ENCODE data around the gene IFITM1. TPM values are rescaled to one million over a fixed set of nuclear protein-coding genes. Genes with fewer than 3 reads are reported as not detected.
A peak's percentile ranks its signal among the peaks of the same experiment; 100 is the strongest.

Gene IFITM1
- total RNA-seq, 1 donor from 2014 or later, result 125 TPM

- intact Hi-C loops (cut with DNase I), result no loop called here
- ATAC-seq (no peak), DNase-seq (ENCODE audit: missing footprints) (peak; percentile 75)
Observed at GRCh38 chr11:291281-292210, 22.3 kb upstream of the IFITM1 start.

DNA sequence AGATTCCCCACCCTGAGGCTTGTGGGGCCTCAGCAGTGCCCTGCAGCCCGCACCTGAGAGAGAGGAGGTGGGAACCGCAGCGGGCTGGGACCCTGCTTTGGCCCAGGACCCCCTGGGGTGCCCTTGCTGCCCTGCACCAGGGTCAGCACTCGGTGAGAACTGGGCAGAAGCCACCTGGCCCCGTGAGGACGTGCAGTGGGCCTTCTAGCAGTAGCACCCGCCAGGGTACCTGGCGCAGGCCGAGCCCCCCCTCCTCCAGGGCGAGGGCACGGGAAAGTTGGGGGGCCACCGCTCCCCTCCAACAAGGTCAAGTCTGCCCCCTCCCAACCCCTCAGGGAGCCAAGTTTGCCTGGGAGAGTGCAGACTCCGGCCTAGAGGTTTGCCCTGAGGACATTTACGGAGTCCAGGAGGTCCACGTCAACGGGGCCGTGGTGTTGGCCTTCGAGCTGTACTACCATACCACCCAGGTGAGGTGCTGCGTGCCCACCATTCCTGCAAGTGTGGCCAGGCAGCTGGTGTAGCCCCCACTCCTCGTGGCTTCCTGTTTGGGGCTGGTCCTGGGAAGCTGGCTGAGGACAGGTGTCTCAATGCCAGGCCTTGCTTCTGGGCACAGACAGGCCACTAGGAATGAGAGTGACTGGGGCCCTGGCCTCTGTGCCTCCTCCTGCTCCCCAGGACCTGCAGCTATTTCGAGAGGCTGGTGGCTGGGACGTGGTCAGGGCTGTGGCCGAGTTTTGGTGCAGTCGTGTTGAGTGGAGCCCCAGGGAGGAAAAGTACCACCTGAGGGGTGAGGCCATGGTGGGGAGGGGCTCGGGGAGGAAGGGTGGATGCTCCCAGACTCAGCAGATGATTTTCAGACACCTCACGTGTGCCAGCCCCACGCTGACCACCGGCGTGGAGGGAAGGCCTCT is 21.4 kb upstream of the IFITM1 start:
- no peak for ATAC-seq
- peak; percentile 69 for DNase-seq (ENCODE audit: missing footprints)
- intact Hi-C loops (cut with DNase I), result no loop called here

DNA sequence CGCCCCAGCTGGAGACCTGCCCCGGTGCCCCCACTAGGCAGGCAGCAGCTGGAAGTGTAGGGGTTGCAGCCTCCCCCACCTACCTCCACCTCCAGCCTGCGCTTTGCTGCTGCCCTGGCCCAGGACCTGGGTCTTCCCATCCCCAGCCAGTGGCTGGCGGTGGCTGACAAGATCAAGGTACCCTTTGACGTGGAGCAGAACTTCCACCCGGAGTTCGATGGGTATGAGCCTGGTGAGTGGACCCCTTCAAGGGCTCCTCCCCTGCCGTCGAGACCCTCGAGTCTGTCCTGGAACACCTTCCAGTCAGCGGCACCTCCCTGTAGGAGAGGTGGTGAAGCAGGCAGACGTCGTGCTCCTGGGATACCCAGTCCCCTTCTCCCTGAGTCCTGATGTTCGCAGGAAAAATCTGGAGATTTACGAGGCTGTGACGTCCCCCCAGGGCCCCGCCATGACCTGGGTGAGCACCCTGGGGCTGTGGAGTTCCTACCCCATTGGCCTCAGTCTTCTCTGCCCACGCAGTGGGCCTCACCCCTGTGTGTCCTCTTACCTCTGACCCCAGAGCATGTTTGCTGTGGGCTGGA is 20.5 kb upstream of the IFITM1 start:
- intact Hi-C loops (cut with DNase I), result no loop called here
- DNase-seq (ENCODE audit: missing footprints) (peak; percentile 22), ATAC-seq (no peak)

GRCh38 chr11:293852-294661 is 19.8 kb upstream of the IFITM1 start:
- intact Hi-C loops (cut with DNase I), result no loop called here
- ATAC-seq, result no peak
- DNase-seq (ENCODE audit: missing footprints), result peak; percentile 45

DNA sequence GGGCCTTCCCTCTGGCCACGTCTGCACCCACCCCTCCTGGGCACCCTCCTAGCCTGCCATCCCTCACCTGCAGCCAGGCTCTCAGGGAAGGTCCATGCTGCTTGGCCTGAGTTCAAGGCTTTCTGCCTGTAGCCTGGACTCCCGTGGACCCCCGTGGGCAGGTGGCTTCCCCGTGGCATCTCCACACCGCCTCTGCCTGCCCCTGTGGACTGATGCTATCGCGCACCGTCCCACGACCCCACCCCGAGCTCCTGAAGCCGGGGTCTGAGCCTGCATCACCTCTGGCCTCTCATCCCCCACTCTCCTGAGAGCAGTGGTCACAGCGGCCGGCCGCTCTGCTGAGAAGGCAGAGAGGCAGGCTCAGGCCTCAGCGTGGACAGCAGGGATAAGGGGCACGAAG is 19.1 kb upstream of the IFITM1 start:
- intact Hi-C loops (cut with DNase I), result no loop called here
- DNase-seq (ENCODE audit: missing footprints), result peak; percentile 53
- ATAC-seq, result no peak

DNA sequence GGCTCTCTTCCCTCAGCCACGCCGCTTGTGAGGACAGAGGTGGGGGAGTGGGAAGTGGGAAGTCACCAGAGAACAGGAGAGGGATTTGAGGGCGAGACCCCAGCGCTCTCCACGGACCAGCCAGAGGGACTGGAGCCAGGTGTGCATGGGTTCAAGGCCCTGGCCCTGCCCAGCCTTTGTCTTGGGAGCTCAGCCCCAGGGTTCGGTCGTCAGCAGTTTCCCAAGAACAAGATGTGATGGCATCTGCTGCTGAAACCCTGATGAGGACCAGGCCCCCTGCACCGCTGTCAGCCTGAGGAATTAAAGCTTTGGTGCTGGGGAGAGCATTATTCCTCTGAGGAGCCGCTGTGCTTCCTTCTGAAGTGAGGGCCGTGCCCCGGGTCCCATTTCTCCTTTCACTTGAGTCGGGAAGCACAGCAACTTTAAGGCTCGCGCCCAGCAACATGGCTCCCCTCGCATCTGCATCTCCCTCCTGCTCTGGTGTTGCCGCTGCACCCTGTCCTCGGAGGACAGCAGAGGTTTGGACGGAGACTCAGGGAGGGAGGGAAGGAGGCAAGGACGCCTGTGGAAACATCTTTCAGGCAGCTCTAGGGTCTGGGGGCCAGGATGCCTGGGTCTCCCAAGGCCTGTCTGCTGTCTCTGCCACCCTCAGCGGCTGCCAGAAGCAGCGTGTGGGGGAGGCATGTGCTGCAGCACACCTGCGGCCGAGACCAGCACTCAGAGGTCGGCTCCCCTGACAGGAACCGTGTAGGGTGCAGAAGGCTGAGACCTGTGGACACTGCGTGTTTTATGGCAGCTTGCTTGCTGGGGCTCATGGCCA is 18.3 kb upstream of the IFITM1 start:
- DNase-seq (ENCODE audit: missing footprints) (peak; percentile 59), ATAC-seq (no peak)
- intact Hi-C loops (cut with DNase I), result no loop called here

- DNase-seq (ENCODE audit: missing footprints) (peak; percentile 34), ATAC-seq (no peak)
- intact Hi-C loops (cut with DNase I), result no loop called here
Observed at GRCh38 chr11:296171-297050, 17.4 kb upstream of the IFITM1 start.

DNA sequence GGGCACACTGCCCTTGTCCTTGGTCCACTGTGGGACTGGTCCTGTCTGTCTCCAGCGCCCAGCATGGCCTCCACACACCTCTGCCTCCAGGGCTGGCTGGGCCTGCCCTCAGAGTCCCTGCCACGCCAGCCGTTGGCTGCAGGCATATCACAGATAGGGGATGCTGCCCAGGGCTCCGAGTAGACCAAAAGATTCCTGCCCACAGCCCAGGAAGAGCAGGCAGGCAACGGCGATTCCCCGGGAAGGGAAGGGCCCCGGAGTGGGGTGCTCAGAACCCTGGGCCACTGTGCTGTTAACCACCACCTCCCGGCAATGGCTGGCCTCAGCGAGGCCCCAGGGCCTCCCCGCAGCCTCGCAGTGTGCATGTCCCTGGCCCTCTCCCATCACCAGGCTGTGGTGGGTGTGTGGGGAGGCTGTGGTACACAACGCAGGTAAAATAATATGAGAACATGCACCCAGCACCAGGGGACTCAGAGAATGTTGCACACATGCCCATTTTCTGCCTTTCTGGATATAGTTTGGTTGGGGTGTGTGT is 16.7 kb upstream of the IFITM1 start:
- ATAC-seq, result no peak
- intact Hi-C loops (cut with DNase I), result no loop called here
- DNase-seq (ENCODE audit: missing footprints), result peak; percentile 62

DNA sequence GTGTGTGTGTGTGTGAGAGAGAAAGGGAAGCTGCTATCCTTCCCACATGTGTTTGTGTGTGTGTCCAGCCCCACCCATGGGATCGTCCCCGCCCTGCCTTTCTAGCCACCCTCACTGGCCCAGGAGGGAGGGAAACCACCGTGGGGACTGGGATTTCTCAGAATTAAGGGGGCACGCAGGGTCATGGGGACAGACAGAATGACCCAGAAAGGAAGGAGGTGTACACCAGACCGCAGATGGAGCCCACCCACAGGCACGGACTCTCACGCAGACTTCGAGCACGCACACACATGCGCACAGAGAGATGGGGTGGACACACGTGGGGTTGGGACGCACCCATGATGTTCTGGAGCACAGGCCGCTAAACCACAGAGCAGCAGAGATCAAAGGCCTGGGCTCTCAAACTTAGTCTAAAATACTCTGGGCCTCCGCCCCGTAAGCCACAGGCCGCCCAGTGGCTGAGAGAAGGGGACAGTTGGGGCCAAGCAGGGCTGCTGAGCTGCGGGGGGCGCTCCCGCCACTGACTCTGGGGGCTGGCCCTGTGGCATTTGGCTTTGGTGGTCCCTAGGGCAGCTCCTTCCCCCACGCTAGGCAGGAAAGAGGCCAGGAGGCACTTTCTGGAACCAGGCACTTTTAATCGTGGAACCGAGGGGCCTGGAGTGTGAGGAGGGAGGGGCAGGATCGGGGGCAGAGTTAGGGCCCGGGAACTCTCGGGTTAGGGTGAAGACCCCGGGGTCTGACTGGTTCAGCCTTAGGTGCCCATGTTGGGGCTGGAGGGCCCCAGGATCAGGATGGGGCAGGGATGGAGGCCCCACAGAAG is 16.0 kb upstream of the IFITM1 start:
- ATAC-seq (peak; percentile 58), DNase-seq (ENCODE audit: missing footprints) (peak; percentile 62)
- intact Hi-C loops (cut with DNase I), result no loop called here

DNA sequence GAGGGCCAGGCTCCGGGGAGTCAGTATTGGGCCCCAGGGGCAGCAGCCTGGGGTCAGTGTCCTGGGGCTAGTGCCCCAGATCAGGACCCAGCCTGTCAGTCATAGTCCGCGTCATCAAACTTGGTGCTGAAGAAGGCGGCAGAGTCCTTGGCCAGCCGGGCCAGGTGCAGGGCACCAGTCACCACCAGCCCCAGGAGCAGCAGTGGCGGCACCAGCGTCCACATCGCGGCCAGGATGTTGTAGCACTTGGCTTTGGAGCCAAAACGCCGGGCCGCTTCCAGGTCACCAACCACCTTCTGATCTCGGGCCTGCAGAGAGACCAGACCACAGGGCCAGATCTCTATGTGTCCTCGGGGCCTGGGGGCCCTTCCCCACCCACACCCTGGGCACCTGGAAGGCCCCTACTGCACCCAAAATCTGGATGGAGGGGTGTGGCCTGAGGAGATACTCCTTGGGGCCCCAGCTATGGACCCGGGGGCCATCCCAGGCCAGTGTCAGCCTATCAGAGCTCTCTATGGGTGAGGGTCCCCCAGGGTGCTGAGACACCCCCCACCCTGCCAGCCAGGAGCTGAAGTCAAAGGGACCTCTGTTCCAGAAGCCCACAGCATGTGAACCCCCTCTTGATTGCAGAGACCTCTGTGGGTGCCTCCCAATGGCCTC is 15.3 kb upstream of the IFITM1 start:
- DNase-seq (ENCODE audit: missing footprints) (peak; percentile 37), ATAC-seq (no peak)
- intact Hi-C loops (cut with DNase I), result no loop called here

DNA sequence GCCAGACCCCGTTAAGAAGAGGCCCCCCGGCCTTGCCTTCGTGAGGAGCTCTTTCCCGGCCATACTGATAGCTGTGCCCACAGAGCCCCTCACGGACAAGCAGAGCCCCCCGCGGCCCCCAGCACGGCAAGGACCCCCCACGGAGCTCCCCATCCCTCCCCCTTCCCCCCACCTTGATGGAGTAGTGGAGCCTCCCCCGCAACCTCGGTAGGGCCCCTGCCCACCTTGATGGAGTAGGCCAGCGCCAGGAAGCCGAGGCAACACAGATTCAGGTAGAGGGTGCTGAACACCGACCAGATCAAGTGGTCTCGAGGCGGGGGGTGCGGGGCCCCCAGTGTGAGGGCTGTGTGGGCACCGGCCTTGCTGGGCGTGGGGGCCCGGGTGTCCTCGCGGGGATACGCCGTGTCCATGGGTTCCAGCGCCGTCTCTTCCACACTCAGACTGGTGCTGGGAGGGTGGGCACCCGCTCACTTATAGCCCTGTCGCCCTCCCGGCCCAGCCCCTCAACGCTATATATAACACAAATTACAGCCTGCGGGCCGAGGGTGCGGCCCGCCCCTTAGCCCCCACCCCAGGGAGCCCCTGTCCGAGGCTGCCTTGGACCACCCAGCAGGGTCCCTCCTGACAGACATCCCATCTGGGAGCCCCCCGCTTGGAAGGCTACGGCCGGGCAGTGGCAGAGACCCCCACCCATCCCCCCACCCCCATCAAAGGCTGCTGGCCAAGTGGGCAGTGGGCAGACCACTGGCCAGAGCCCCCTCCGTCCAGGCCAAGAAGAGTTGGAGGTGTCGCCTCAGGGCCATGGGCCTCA is 14.6 kb upstream of the IFITM1 start, which contains the start of gene IFITM5:
Gene IFITM5 (minus strand): TSS at position 446 of the 811 bp plus-strand sequence. CDS start 36 bp downstream, at position 410.
- intact Hi-C loops (cut with DNase I), result no loop called here
- peak; percentile 32 for DNase-seq (ENCODE audit: missing footprints)
- no peak for ATAC-seq

DNA sequence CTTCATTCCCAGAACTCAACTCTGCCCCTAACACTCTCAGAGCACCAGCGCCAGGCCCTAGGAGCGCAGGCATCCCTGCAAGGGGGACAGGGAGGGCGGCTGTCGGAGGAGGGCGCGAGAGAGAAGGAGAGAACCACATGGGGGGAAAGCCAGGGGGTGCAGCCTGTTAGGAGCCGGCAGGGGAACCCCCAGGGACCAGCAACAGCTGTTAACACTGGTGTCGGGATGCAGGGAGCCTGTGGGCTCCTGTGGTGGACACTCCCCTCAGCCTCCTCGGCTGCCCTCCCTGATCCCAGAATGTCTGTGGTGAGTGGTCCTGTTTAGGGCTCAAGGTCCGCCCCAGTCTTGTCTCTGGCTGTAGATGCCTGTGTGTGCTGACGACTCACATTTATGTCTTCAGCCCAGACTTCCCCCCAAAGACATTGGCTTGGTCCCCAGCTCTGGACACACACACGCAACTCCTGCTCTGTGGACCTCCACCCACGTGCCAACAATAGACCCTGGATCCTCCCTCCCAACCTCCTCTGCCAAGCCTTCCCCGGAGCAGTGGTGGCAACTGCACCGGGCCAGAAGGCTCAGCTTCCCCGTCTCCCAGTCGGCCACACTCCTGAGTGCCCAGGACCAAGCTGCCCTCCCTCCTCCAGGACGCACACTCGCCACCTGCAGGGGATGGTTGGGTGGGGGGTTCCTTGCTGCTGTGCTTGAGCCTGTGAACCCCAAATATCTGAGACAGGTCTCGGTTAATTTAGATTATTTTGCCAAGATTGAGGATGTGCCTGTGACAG is 13.7 kb upstream of the IFITM1 start:
- ATAC-seq (no peak), DNase-seq (ENCODE audit: missing footprints) (peak; percentile 64)
- intact Hi-C loops (cut with DNase I), result no loop called here

DNA sequence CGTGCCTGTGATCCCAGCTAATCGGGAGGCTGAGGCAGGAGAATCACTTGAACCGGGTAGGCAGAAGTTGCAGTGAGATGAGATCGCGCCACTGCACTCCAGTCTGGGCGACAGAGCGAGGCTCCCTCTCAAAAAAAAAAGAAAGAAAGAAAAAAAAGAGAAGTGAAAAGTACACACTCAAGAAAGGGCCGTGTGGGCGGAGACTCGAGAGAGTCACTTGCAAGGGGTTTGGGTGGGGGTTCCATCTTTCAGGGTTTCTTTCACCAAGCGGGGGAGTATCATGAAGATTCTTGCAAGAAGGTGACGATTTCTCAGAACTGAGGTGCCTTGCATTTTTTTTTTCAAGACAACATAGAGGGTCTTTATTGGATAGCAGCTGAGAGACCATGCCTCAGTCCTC is 10.5 kb upstream of the IFITM1 start:
- ATAC-seq (no peak), DNase-seq (ENCODE audit: missing footprints) (peak; percentile 42)
- intact Hi-C loops (cut with DNase I), result no loop called here

Measured in Right ventricle myocardium inferior (tissue), 1 donor.